Esophagus muscularis mucosa (tissue), 4 donors: ENCODE data around the gene C12orf60. TPM values are rescaled to one million over a fixed set of nuclear protein-coding genes. Genes with fewer than 3 reads are reported as not detected.
A peak's percentile ranks its signal among the peaks of the same experiment; 100 is the strongest.

Experiments used
- DNase-seq: peaks from one replicate; pipeline ENCODE4 v3.0.0-alpha.2; 2017; ENCODE audit errors: extremely low spot score
- H3K27ac ChIP-seq, 4 donors: fragments of 200-600 bp; sonication (generic); replicated peaks in 1 of 4; 1 replicate in 3 of 4; 2 replicates in 1 of 4; pipeline ENCODE4 v1.5.1; 2016 to 2019; ENCODE audit warnings: mild to moderate bottlenecking in 1 of 4
- H3K27me3 ChIP-seq, 4 donors: fragments of 200-600 bp; sonication (generic); one replicate each; pipeline versions ENCODE4 v1.5.1 to v1.6.0; 2016 to 2019
- H3K36me3 ChIP-seq, 4 donors: fragments of 200-600 bp; sonication (generic); one replicate each; pipeline ENCODE4 v1.5.1; 2016 to 2019
- H3K4me1 ChIP-seq, 4 donors: fragments of 200-600 bp; sonication (generic); one replicate each; pipeline ENCODE4 v1.5.1; 2016 to 2019
- H3K4me3 ChIP-seq, 4 donors: fragments of 200-600 bp; sonication (generic); 1 replicate in 2 of 4; 2 replicates in 2 of 4; pipeline ENCODE4 v1.5.1; 2016 to 2019; ENCODE audit warnings: mild to moderate bottlenecking in 4 of 4, moderate library complexity in 1 of 4
- H3K9me3 ChIP-seq, 4 donors: fragments of 200-600 bp; sonication (generic); 1 replicate in 3 of 4; 2 replicates in 1 of 4; pipeline ENCODE4 v1.5.1; 2016 to 2019
- CTCF ChIP-seq, 3 experiments: fragments of 200-600 bp in 2 of 3; fragments of 450-650 bp in 1 of 3; sonication (generic) in 2 of 3; IDR thresholded peaks; one replicate each; pipeline ENCODE4 v1.5.1; 2017 to 2019; ENCODE audit warnings: antibody characterized with exemption in 3 of 3, mild to moderate bottlenecking in 2 of 3, moderate library complexity in 1 of 3
- EP300 ChIP-seq: sonication (generic); formaldehyde crosslinking; IDR thresholded peaks from one replicate; pipeline ENCODE4 v1.6.1; 2017; ENCODE audit warnings: antibody characterized with exemption
- POLR2A ChIP-seq: fragments of 450-650 bp; IDR thresholded peaks from one replicate; pipeline ENCODE4 v1.6.1; 2017; ENCODE audit warnings: antibody characterized with exemption, moderate library complexity, mild to moderate bottlenecking, low read depth
- POLR2AphosphoS5 ChIP-seq, 2 donors: sonication (generic); formaldehyde crosslinking; IDR thresholded peaks; one replicate each; pipeline ENCODE4 v1.6.1; 2017; ENCODE audit warnings: antibody characterized with exemption in 2 of 2
- WGBS: methylation state at CpG from one replicate; pipeline ENCODE4 v1.1.5; 2018; 5-methylcytosine and 5-hydroxymethylcytosine counted together
- intact Hi-C: fragments of 100-400 bp; cut with DNase I; formaldehyde crosslinking; loops from one replicate; pipeline ENCODE4 v1.15.1; 2023
- total RNA-seq, 4 donors: library from RNA; depleted of rRNA; stranded (reverse); fragments of >200 nt; gene quantifications; one replicate each; pipeline versions ENCODE4 v1.1.0 to v1.2.1, GENCODE V29; 2016

Gene C12orf60
- total RNA-seq, 4 donors from 2014 or later = 0.66 to 2.1 (median 1.1) TPM

- intact Hi-C loops = no loop called here
- TF ChIP-seq POLR2A (no peak), POLR2AphosphoS5 (IDR thresholded peaks at IDR 0.05) (no peak)
- no peaks in the 10 kb centered on the region for H3K36me3 ChIP-seq
These were observed 23.0 kb downstream of the C12orf60 start for GRCh38 chr12:14826491-14826890.

DNA sequence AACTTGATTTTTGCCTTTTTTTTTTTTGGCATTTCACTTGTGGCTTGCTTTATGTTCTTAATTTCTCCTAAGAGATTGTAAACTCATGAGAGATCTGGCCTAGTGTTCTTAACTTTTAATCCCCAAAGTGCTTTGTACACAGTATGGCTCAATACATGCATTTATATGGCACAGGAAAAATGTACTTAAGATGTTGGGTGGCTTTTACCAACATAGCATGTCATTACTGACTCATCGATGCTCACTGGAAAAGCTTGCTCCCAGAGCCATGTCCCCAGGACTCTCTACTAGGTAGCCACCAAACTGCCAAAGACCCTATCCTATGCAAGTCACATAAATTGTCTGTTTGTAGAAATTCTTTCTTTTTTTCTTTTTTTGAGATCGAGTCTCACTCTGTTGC lies 23.6 kb downstream of the C12orf60 start:
- no peaks in the 10 kb centered on the region for H3K4me1 ChIP-seq
- intact Hi-C loops = no loop called here
- TF ChIP-seq EP300 = no peak
- no peaks in the 10 kb centered on the region for H3K36me3 ChIP-seq
- H3K27ac ChIP-seq = peak overlapping the region in 1 of 4 donors; percentile 12
- no peak overlapping the region for H3K4me3 ChIP-seq
- no peaks in the 10 kb centered on the region for H3K27me3 ChIP-seq
- DNase-seq = no peak
- 100% methylated on average over 2 of the region's 2 CpGs for WGBS
- no peaks in the 10 kb centered on the region for H3K9me3 ChIP-seq

More at GRCh38 chr12:14826491-14826890, 23.0 kb downstream of the C12orf60 start:
- no peak overlapping the region for H3K4me3 ChIP-seq
- no peak for DNase-seq
- no peaks in the 10 kb centered on the region for H3K4me1 ChIP-seq
- H3K9me3 ChIP-seq = no peaks in the 10 kb centered on the region
- H3K27me3 ChIP-seq = no peaks in the 10 kb centered on the region
- peak overlapping the region in 1 of 4 donors; percentile 12 for H3K27ac ChIP-seq
- WGBS = 80% methylated on average over 5 of the region's 5 CpGs

DNA sequence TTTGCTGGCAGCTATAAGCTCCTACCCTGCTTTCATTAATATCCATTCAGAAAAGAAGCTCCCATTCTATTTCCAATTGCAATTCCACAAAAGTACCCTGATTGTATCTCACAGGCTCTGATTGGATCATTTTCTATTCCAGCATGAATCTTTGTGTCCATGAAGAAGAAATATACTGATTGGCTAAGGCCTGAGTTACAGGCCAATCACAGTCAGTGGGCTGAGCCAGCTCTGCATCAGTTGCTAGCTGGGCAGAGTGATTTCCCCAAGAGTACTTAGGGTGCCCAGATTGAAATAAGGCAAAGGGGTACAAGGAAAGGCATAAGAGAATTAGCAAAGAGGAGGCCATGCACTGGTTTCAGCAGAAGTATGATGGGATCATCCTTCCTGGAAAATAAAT lies 25.4 kb downstream of the C12orf60 start:
- TF ChIP-seq EP300 (no peak), POLR2A (no peak), CTCF (IDR thresholded peaks at IDR 0.05) (no peak), POLR2AphosphoS5 (IDR thresholded peaks at IDR 0.05) (no peak)
- Histone ChIP-seq H3K27me3 (no peaks in the 10 kb centered on the region), H3K36me3 (no peaks in the 10 kb centered on the region), H3K4me1 (no peaks in the 10 kb centered on the region), H3K4me3 (no peak overlapping the region), H3K9me3 (no peaks in the 10 kb centered on the region), H3K27ac (no peak overlapping the region)
- intact Hi-C loops = no loop called here
- no peak for DNase-seq

DNA sequence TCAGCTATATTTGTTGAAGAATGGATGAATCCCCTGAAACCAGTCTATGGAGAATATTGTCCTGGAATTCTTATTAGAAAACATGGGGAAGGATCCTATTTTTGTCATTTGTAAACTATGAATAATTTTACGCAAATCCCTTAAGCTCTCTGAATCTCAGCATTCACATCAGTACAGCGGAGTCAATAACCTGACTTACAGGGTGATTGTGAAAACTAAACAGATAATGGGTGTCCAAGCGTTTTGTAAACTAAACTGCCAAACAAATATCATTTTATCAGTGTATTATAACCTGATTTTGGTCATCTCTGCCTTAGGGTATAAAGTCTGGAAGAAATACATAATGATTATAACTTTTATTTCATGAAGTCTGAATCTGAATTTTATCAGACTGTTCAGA lies 29.9 kb downstream of the C12orf60 start:
- intact Hi-C loops = no loop called here
- peaks cover 0 to 4% (median 0%) of the 10 kb centered on the region in 4 donors for H3K4me1 ChIP-seq
- H3K36me3 ChIP-seq = no peaks in the 10 kb centered on the region
- TF ChIP-seq EP300 (no peak), POLR2AphosphoS5 (IDR thresholded peaks at IDR 0.05) (no peak), CTCF (IDR thresholded peaks at IDR 0.05) (no peak), POLR2A (no peak)
- no peak overlapping the region for H3K4me3 ChIP-seq
- H3K27ac ChIP-seq = no peak overlapping the region
- no peak for DNase-seq
- no peaks in the 10 kb centered on the region for H3K9me3 ChIP-seq
- 87% methylated on average over 3 of the region's 3 CpGs for WGBS
- no peaks in the 10 kb centered on the region for H3K27me3 ChIP-seq

- TF ChIP-seq POLR2A = no peak
- TF ChIP-seq EP300 = no peak
- no peak for TF ChIP-seq CTCF (IDR thresholded peaks at IDR 0.05)
- no peak for TF ChIP-seq POLR2AphosphoS5 (IDR thresholded peaks at IDR 0.05)
These were observed 30.5 kb downstream of the C12orf60 start for GRCh38 chr12:14833952-14834351.

DNA sequence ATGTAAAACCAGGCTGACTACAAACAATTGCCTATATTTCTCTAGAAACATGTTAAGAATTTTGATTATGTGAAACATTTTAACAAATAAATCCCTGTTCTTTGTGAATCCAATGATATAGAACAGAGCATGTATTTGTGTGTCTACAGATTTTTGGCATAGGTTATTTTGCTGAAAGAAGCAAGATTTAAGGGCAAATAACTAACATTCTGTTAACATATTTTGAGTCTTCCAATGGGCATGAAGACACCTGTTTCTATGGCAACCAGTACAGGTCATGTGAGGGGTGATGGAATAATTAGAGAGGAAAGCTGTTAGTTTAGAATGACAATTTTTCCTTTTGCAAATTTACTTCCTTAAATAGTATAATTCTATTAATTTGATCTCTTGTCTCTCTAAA lies 31.0 kb downstream of the C12orf60 start:
- TF ChIP-seq EP300 (no peak), POLR2A (no peak), CTCF (IDR thresholded peaks at IDR 0.05) (no peak), POLR2AphosphoS5 (IDR thresholded peaks at IDR 0.05) (no peak)
- peaks cover 0 to 4% (median 0%) of the 10 kb centered on the region in 4 donors for H3K4me1 ChIP-seq
- no peak overlapping the region for H3K4me3 ChIP-seq
- intact Hi-C loops = no loop called here
- H3K9me3 ChIP-seq = no peaks in the 10 kb centered on the region
- H3K36me3 ChIP-seq = no peaks in the 10 kb centered on the region
- no peak overlapping the region for H3K27ac ChIP-seq
- no peaks in the 10 kb centered on the region for H3K27me3 ChIP-seq
- DNase-seq = no peak

More at GRCh38 chr12:14833952-14834351, 30.5 kb downstream of the C12orf60 start:
- Histone ChIP-seq H3K27me3 (no peaks in the 10 kb centered on the region), H3K36me3 (no peaks in the 10 kb centered on the region), H3K4me1 (peaks cover 0 to 4% (median 0%) of the 10 kb centered on the region in 4 donors), H3K4me3 (no peak overlapping the region), H3K27ac (no peak overlapping the region), H3K9me3 (no peaks in the 10 kb centered on the region)
- intact Hi-C loops = no loop called here
- 54% methylated on average over 1 of the region's 1 CpG for WGBS
- DNase-seq = no peak
